HL-60 (cell line): Measurements from ENCODE around the gene CEP164.

Experiments
- POLR2AphosphoS5 ChIP-seq: IDR thresholded peaks from 2 replicates; pipeline ENCODE4 v1.6.1; 2012; ENCODE audit warnings: low read depth
- REST ChIP-seq: IDR thresholded peaks from 2 replicates; pipeline ENCODE4 v1.6.1; 2012; ENCODE audit warnings: low read depth; ENCODE audit not compliant: insufficient replicate concordance

GRCh38 chr11:117412176-117412575 lies 84.5 kb downstream of the CEP164 start:
- TF ChIP-seq REST (no peak), POLR2AphosphoS5 (no peak)
